HUES64 (cell line): ENCODE data around the gene CCL2.

Experiments
- H3K27ac ChIP-seq: 2 replicates; pipeline ENCODE4 v1.7.0; 2013; ENCODE audit warnings: low read depth, low read length, inconsistent platforms
- H3K27me3 ChIP-seq: 2 replicates; pipeline ENCODE4 v1.6.1; 2013; ENCODE audit warnings: mild to moderate bottlenecking, low read length; ENCODE audit not compliant: insufficient read depth
- H3K36me3 ChIP-seq: 2 replicates; pipeline ENCODE4 v1.6.1; 2013; ENCODE audit warnings: mild to moderate bottlenecking, low read length; ENCODE audit not compliant: insufficient read depth
- H3K4me1 ChIP-seq: 2 replicates; pipeline ENCODE4 v1.6.1; 2013; ENCODE audit warnings: mild to moderate bottlenecking, low read length, moderate library complexity; ENCODE audit not compliant: insufficient read depth
- H3K4me3 ChIP-seq: 2 replicates; pipeline ENCODE4 v1.5.1; 2013; ENCODE audit warnings: mild to moderate bottlenecking, low read length, moderate library complexity
- H3K9ac ChIP-seq: 2 replicates; pipeline ENCODE4 v1.6.1; 2013; ENCODE audit warnings: mild to moderate bottlenecking, low read depth, low read length
- H3K9me3 ChIP-seq: 2 replicates; pipeline ENCODE4 v1.6.1; 2013; ENCODE audit warnings: low read depth, low read length; ENCODE audit not compliant: insufficient read depth
- WGBS: fragments of 150-250, 120-280 bp; methylation state at CpG from one replicate; pipeline ENCODE4 v1.1.7; 2013; ENCODE audit warnings: missing lambda C conversion rate; 5-methylcytosine and 5-hydroxymethylcytosine counted together

Gene CCL2

DNA sequence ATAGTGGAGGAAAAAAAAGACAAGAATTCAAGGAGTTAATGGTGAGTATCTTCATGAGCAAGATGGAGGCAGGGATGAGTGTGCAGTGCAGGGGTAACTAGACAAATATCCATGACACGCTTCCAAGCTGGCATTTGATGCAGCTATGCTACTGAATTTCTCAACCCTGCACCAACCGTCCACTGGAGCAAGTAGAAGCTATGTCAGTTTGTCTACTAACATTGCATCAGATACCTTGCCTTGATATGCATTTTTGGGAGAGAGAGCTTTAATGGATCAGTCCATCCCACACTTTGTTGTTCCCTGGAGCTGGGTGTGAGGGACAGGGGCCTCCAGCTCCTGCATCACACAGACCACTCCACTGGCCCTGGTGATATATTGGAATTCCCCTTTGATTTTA is 46.9 kb downstream of the CCL2 start:
- Histone ChIP-seq H3K27me3 (peaks cover 5% of the 10 kb centered on the region; the same call in 1 of the 2 replicates), H3K9me3 (no peaks in the 10 kb centered on the region)

GRCh38 chr17:34302636-34303035 is 47.6 kb downstream of the CCL2 start:
- H3K9ac ChIP-seq, result no peak overlapping the region
- no peak overlapping the region for H3K27ac ChIP-seq
- H3K36me3 ChIP-seq, result no peaks in the 10 kb centered on the region
- no peaks in the 10 kb centered on the region for H3K4me1 ChIP-seq
- no peaks in the 10 kb centered on the region for H3K9me3 ChIP-seq
- no peak overlapping the region for H3K4me3 ChIP-seq
- peaks cover 5% of the 10 kb centered on the region; the same call in 1 of the 2 replicates for H3K27me3 ChIP-seq
- 100% methylated on average over 1 of the region's 1 CpG for WGBS

More for the DNA sequence above, 46.9 kb downstream of the CCL2 start:
- no peak overlapping the region for H3K4me3 ChIP-seq
- 73% methylated on average over 2 of the region's 2 CpGs for WGBS
- H3K9ac ChIP-seq, result no peak overlapping the region
- H3K36me3 ChIP-seq, result no peaks in the 10 kb centered on the region
- no peaks in the 10 kb centered on the region for H3K4me1 ChIP-seq
- H3K27ac ChIP-seq, result no peak overlapping the region

DNA sequence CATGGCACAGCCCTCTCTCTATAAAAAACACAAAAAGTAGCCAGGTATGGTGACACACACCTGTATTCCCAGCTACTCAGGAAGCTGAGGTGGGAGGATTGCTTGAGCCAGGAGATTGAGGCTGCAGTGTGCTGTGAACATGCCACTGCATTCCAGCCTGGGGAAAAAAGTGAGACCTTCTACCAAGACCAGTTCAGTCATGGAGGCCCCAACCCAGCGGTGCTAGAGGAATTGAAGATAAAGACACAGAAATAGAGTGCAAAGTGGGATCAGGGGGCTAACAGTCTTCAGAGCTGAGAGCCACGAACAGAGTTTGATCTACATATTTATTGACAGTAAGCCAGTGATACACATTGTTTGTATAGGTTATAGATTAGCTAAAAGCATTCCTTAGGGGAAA is 48.5 kb downstream of the CCL2 start:
- Histone ChIP-seq H3K36me3 (no peaks in the 10 kb centered on the region), H3K9ac (no peak overlapping the region), H3K4me3 (no peak overlapping the region), H3K4me1 (no peaks in the 10 kb centered on the region), H3K27me3 (peaks cover 2% of the 10 kb centered on the region; the same call in 1 of the 2 replicates), H3K27ac (no peak overlapping the region), H3K9me3 (no peaks in the 10 kb centered on the region)
- 95% methylated on average over 2 of the region's 2 CpGs for WGBS

GRCh38 chr17:34305061-34305460 is 50.0 kb downstream of the CCL2 start:
- Histone ChIP-seq H3K27ac (no peak overlapping the region), H3K4me3 (no peak overlapping the region), H3K9me3 (no peaks in the 10 kb centered on the region), H3K4me1 (no peaks in the 10 kb centered on the region), H3K27me3 (no peaks in the 10 kb centered on the region), H3K36me3 (no peaks in the 10 kb centered on the region), H3K9ac (no peak overlapping the region)
- 91% methylated on average over 4 of the region's 4 CpGs for WGBS

DNA sequence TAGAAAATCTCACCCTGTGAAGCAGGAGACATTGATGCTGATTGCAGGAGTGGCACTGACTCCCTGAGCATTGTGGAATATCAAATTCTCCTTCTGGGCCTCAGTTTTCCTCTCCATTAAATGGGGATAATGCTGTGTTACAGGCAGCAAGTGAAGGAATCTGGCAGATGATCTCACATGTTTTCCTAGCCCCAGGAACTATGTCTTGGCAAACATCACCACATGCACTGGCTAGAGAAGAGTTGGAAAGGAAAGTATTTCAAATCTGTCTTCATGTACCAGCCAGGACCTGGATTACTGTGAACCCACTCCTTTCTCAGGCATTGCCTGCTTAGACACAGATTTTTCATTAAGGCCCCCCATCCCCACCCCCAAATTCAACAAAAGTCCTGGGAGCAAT is 50.5 kb downstream of the CCL2 start:
- H3K36me3 ChIP-seq, result no peaks in the 10 kb centered on the region
- no peak overlapping the region for H3K27ac ChIP-seq
- no peaks in the 10 kb centered on the region for H3K27me3 ChIP-seq
- H3K9me3 ChIP-seq, result no peaks in the 10 kb centered on the region
- no peaks in the 10 kb centered on the region for H3K4me1 ChIP-seq
- H3K9ac ChIP-seq, result no peak overlapping the region
- no peak overlapping the region for H3K4me3 ChIP-seq

- Histone ChIP-seq H3K27ac (no peak overlapping the region), H3K4me1 (no peaks in the 10 kb centered on the region), H3K36me3 (no peaks in the 10 kb centered on the region), H3K9me3 (no peaks in the 10 kb centered on the region), H3K27me3 (no peaks in the 10 kb centered on the region), H3K9ac (no peak overlapping the region), H3K4me3 (no peak overlapping the region)
- WGBS, result 73% methylated on average over 3 of the region's 3 CpGs
Measured at GRCh38 chr17:34306466-34306865, 51.4 kb downstream of the CCL2 start.
